ENCODE data around the gene CORO7. TPM values are rescaled to one million over a fixed set of nuclear protein-coding genes. Genes with fewer than 3 reads are reported as not detected.

The CORO7 gene
- polyA plus RNA-seq (2011; rRNA removed) (5.7 and 6.0 TPM in 2 replicates), polyA plus RNA-seq (2017; fragmentation: RNase III; extraction: RNeasy Plus Mini Kit Qiagen cat#74134 plus additional on column Dnase treatment) (11.1 to 12.6 TPM (median 11.9 TPM) in 3 replicates), polyA minus RNA-seq (2011; rRNA and poly(A)+ RNA removed) (19.1 and 19.6 TPM in 2 replicates)
- polyA plus RNA-seq (2012; cell fraction: cytosol; rRNA removed), result 13.3 and 15.4 TPM in 2 replicates
- 97.0 and 109 TPM in 2 replicates for polyA plus RNA-seq (2012; cell fraction: nucleus; rRNA removed)

DNA sequence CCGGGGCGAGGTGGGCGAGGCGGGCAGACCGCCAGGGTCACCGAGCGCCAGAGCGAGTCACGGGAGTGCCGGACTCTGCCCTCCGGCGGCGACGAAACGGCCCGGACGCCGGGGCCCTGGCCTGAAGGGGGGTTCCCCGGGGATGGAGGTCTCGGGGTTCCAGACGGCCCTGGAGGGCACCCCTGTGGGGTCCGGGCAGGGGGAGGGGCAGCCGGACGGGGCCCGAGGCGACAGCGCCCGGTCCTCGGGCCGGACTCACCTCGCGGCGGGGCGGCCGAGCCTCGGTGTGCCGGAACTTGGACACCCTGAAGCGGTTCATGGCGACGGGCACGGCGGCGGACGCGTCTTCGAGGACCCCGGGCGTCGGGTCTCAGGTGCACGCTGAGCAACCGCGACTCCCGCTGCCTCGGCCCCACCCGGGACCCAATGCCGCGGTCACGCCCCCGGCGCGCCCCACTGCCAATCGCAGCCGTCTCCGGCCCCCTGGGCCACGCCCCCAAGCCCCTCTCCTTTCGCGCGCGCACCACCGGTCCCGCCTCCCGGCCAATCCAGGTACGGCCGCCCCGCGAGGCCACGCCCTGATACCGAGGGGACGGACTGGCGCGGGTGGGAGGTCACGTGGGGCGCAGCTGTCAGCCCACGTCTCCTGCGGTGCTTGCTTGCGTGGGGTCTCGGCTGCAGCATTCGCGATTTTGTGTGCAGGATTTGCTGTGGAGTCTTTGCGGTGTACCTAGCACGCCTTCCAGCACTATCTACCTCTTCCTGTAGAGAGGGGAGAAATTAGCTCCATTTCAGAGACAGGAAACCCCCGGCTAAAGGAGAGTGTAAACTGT is at the start of gene CORO7:
Gene CORO7, minus strand, starts transcription at position 397 of the 833 bp plus-strand sequence. Its CDS starts 78 bp downstream, at position 319.
- no peaks in the 10 kb centered on the region for H3K9me3 ChIP-seq
- CTCF ChIA-PET, result interaction anchor here (0.7 to 32.6 kb wide), 9 partner anchors 11 to 163 kb away, joined by 3 to 833 read pairs (median 5); partner anchors contain the start of genes NMRAL1 and VASN
- POLR2A ChIA-PET, result interaction anchor here (0.5 to 1.6 kb wide), 3 partner anchors 8 to 85 kb away, joined by 3 to 4 read pairs (median 3); partner anchors contain the start of gene PAM16
- no peak for FAIRE-seq
- H3K4me2 ChIP-seq, result peak within 1 kb of the TSS; percentile 91
- DNase-seq (ENCODE audit: low read depth in 1 of 2, low spot score in 1 of 2), result peak; percentile 89 to 93
- H3K27ac ChIP-seq, result peak within 1 kb of the TSS; percentile 73 to 91
- peak within 1 kb of the TSS; percentile 83 for H3K4me3 ChIP-seq
- ATAC-seq, result peak; percentile 86 to 96
- TF ChIP-seq, protein P1, sequence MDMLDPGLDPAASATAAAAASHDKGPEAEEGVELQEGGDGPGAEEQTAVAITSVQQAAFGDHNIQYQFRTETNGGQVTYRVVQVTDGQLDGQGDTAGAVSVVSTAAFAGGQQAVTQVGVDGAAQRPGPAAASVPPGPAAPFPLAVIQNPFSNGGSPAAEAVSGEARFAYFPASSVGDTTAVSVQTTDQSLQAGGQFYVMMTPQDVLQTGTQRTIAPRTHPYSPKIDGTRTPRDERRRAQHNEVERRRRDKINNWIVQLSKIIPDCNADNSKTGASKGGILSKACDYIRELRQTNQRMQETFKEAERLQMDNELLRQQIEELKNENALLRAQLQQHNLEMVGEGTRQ (IDR thresholded peaks at IDR 0.05), result peak; percentile 96
- TF ChIP-seq MYC (IDR thresholded peaks at IDR 0.05; ENCODE audit: borderline replicate concordance, low read length), result 0 out of 2 replicates have a peak, but pooled peaks have one; percentile 38
- no peak for TF ChIP-seq CEBPB (IDR thresholded peaks at IDR 0.05)
- TF ChIP-seq, protein P2, sequence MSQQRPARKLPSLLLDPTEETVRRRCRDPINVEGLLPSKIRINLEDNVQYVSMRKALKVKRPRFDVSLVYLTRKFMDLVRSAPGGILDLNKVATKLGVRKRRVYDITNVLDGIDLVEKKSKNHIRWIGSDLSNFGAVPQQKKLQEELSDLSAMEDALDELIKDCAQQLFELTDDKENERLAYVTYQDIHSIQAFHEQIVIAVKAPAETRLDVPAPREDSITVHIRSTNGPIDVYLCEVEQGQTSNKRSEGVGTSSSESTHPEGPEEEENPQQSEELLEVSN (IDR thresholded peaks at IDR 0.05; ENCODE audit: borderline replicate concordance, low read depth), result peak; percentile 84
- TF ChIP-seq, protein P3, sequence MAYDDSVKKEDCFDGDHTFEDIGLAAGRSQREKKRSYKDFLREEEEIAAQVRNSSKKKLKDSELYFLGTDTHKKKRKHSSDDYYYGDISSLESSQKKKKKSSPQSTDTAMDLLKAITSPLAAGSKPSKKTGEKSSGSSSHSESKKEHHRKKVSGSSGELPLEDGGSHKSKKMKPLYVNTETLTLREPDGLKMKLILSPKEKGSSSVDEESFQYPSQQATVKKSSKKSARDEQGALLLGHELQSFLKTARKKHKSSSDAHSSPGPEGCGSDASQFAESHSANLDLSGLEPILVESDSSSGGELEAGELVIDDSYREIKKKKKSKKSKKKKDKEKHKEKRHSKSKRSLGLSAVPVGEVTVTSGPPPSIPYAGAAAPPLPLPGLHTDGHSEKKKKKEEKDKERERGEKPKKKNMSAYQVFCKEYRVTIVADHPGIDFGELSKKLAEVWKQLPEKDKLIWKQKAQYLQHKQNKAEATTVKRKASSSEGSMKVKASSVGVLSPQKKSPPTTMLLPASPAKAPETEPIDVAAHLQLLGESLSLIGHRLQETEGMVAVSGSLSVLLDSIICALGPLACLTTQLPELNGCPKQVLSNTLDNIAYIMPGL (CRISPR knock-in tag; IDR thresholded peaks at IDR 0.05; ENCODE audit: borderline replicate concordance), result 0 out of 2 replicates have a peak, but pooled peaks have one; percentile 42
- TF ChIP-seq PHF8 (IDR thresholded peaks at IDR 0.05; ENCODE audit: borderline replicate concordance, low read depth), result peak; percentile 91
- TF ChIP-seq FOXS1 (CRISPR knock-in tag; IDR thresholded peaks at IDR 0.05), result no peak
- TF ChIP-seq, protein P4, sequence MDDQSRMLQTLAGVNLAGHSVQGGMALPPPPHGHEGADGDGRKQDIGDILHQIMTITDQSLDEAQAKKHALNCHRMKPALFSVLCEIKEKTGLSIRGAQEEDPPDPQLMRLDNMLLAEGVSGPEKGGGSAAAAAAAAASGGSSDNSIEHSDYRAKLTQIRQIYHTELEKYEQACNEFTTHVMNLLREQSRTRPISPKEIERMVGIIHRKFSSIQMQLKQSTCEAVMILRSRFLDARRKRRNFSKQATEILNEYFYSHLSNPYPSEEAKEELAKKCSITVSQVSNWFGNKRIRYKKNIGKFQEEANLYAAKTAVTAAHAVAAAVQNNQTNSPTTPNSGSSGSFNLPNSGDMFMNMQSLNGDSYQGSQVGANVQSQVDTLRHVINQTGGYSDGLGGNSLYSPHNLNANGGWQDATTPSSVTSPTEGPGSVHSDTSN (IDR thresholded peaks at IDR 0.05), result 0 out of 2 replicates have a peak, but pooled peaks have one; percentile 33
- TF ChIP-seq, protein P5, sequence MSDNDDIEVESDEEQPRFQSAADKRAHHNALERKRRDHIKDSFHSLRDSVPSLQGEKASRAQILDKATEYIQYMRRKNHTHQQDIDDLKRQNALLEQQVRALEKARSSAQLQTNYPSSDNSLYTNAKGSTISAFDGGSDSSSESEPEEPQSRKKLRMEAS (IDR thresholded peaks at IDR 0.05), result peak; percentile 84
- peak; percentile 18; the same call in 1 of the 2 replicates for TF ChIP-seq GATA3 (IDR thresholded peaks at IDR 0.05; ENCODE audit: borderline replicate concordance)
- TF ChIP-seq HEYL (CRISPR knock-in tag; IDR thresholded peaks at IDR 0.05), result no peak
- WGBS (ENCODE audit: missing lambda C conversion rate), result 0% methylated on average over 37 of the region's 92 CpGs
- H3K4me1 ChIP-seq, result peaks cover 8% of the 10 kb centered on the region

DNA sequence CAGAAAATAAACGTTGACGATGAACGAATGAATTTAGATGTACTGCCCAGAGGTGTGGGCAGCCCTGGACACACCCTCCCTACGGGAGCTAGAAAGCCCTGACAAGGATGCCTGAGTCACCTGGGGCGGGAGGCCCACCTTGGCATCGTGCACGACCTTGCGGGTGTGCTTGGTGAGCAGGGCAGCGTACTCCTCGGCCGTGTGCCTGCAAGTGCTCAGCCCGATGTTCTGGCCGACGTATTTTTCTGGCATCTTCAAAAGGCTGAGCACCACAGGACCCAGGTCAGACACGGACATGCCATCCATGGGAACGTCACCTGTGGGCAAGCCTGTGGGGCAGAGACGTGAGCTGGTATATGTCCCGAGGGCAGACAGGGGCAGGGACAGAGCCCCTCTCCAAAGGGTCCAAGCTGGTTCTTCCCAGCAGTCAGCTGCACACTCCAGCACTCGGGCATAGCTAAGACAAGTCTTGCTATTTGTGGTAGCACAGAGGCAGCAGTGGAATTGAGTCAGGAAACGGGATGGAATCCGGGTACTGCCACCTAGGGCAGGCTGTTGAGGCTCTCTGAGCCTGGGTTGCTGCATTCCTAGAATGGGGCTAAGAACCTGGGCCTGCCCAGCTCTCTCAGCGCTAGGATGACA is 47.2 kb upstream of the CORO7 start:
- WGBS (ENCODE audit: missing lambda C conversion rate), result 84% methylated on average over 22 of the region's 22 CpGs
- POLR2A ChIA-PET, result interaction anchor here (0.5 kb wide), 1 partner anchor 25 kb away, joined by 4 read pairs; no protein-coding TSS in a partner anchor
- DNase-seq (ENCODE audit: low read depth in 1 of 2, low spot score in 1 of 2) (no peak), FAIRE-seq (no peak), ATAC-seq (peak; percentile 6 to 23; a peak in 3 of 6 replicates)
- H3K4me2 ChIP-seq, result 0 out of 3 replicates have a peak overlapping the region, but pooled peaks have one; percentile 3
- no peak overlapping the region for H3K4me3 ChIP-seq
- CTCF ChIA-PET, result interaction anchor here (1.2 to 1.8 kb wide), 2 partner anchors 9 to 13 kb away, joined by 3 to 8 read pairs; no protein-coding TSS in a partner anchor
- H3K9me3 ChIP-seq, result no peaks in the 10 kb centered on the region
- H3K27ac ChIP-seq, result peak overlapping the region in 1 of 2 experiments; percentile 41; a peak in 2 of 6 replicates
- H3K4me1 ChIP-seq, result peaks cover 12% of the 10 kb centered on the region; the same call in 1 of the 3 replicates
- TF ChIP-seq MAFK (IDR thresholded peaks at IDR 0.05; ENCODE audit: partially characterized antibody), result no peak
- no peak for TF ChIP-seq EP300 (IDR thresholded peaks at IDR 0.05)

Measured in A549 (cell line).